Keratinocyte (primary cell): Measurements from ENCODE around the gene SH2D1B.

Source experiments
- CTCF ChIP-seq, 3 experiments: IDR thresholded peaks in 1 of 3; conservative IDR thresholded peaks in 1 of 3; optimal IDR thresholded peaks in 1 of 3; 2 replicates in 2 of 3; 3 replicates in 1 of 3; pipeline versions ENCODE3 to v1.5.1; 2011; ENCODE audit warnings: low read length in 3 of 3, mild to moderate bottlenecking in 3 of 3, moderate library complexity in 2 of 3, control low read depth in 1 of 3, inconsistent platforms in 1 of 3; ENCODE audit not compliant: insufficient read depth in 2 of 3; ENCODE audit errors: extremely low read depth in 1 of 3
- EZH2 ChIP-seq: IDR thresholded peaks from one replicate; pipeline ENCODE4 v1.6.1; 2012; ENCODE audit warnings: inconsistent platforms, mild to moderate bottlenecking, low read length, moderate library complexity

- TF ChIP-seq CTCF (optimal IDR thresholded peaks at IDR 0.05 in 1 of 3, IDR thresholded peaks at IDR 0.05 in 1 of 3, conservative IDR thresholded peaks at IDR 0.05 in 1 of 3; ENCODE audit: extremely low read depth in 1 of 3, insufficient read depth in 2 of 3, low read length in 3 of 3) (no peak), EZH2 (no peak)
These were observed 35.2 kb downstream of the SH2D1B start, which contains the start of gene SPATA46 for GRCh38 chr1:162376691-162377090.
